Middle frontal gyrus (tissue), 1 donor: Measurements from ENCODE around the gene SEC63.
"Not testable (repeated sequence)": the region's sequence is repeated elsewhere in the genome, so short reads cannot be mapped to it uniquely, and the experiment has no call there.

ENCODE experiments used
- DNase-seq: peaks from one replicate; pipeline ENCODE4 v3.0.0-alpha.2; 2015; ENCODE audit warnings: low spot score; ENCODE audit errors: extremely low spot score

The SEC63 gene

GRCh38 chr6:107957909-107958688 lies at the start of gene SEC63:
TSS of gene SEC63 (minus strand) at chr6:107958208. CDS start at chr6:107958009, 199 bp downstream.
- DNase-seq: peak; percentile 93

- no peak for DNase-seq
Measured at GRCh38 chr6:108005961-108006360, 48.0 kb upstream of the SEC63 start.

- no peak for DNase-seq
Measured at GRCh38 chr6:108004861-108005260, 46.9 kb upstream of the SEC63 start.

GRCh38 chr6:108002365-108003221 lies 44.6 kb upstream of the SEC63 start:
- peak; percentile 24 for DNase-seq

- DNase-seq: no peak
Measured at GRCh38 chr6:108001696-108002231, 43.8 kb upstream of the SEC63 start.

GRCh38 chr6:108000259-108000658 lies 42.3 kb upstream of the SEC63 start:
- DNase-seq: not testable (repeated sequence)

- DNase-seq: no peak
Measured at GRCh38 chr6:107999341-107999740, 41.3 kb upstream of the SEC63 start.

GRCh38 chr6:107991772-107992550 lies 34.0 kb upstream of the SEC63 start:
- no peak for DNase-seq

GRCh38 chr6:107991061-107991460 lies 33.1 kb upstream of the SEC63 start:
- DNase-seq: no peak

- DNase-seq: not testable (repeated sequence)
Measured at GRCh38 chr6:107990587-107990986, 32.6 kb upstream of the SEC63 start.

- DNase-seq: no peak
Measured at GRCh38 chr6:107989166-107990094, 31.4 kb upstream of the SEC63 start.

- DNase-seq: no peak
Measured at GRCh38 chr6:107988570-107988969, 30.6 kb upstream of the SEC63 start.

GRCh38 chr6:107987805-107988204 lies 29.8 kb upstream of the SEC63 start:
- no peak for DNase-seq

GRCh38 chr6:107985701-107986100 lies 27.7 kb upstream of the SEC63 start:
- DNase-seq: no peak

GRCh38 chr6:107983811-107984210 lies 25.8 kb upstream of the SEC63 start:
- no peak for DNase-seq

GRCh38 chr6:107982486-107982885 lies 24.5 kb upstream of the SEC63 start:
- DNase-seq: no peak

GRCh38 chr6:107981695-107982094 lies 23.7 kb upstream of the SEC63 start:
- no peak for DNase-seq

GRCh38 chr6:107977283-107977682 lies 19.3 kb upstream of the SEC63 start:
- DNase-seq: peak; percentile 63

GRCh38 chr6:107976155-107976783 lies 18.3 kb upstream of the SEC63 start:
- no peak for DNase-seq

- DNase-seq: no peak
Measured at GRCh38 chr6:107973594-107973993, 15.6 kb upstream of the SEC63 start.
